Nephron progenitor cell (in vitro differentiated cells): Measurements from ENCODE around the gene CARD14.
A peak's percentile ranks its signal among the peaks of the same experiment; 100 is the strongest.

ENCODE experiments used
- DNase-seq: peaks from one replicate; pipeline ENCODE4 v3.0.0; 2021
- H3K27ac Mint-ChIP-seq: 2 replicates; pipeline ENCODE4 v1.8.0; 2021; ENCODE audit warnings: mild to moderate bottlenecking, moderate library complexity, mixed read lengths
- H3K27me3 Mint-ChIP-seq: 2 replicates; pipeline ENCODE4 v1.8.0; 2021; ENCODE audit warnings: mild to moderate bottlenecking, low read depth, mixed read lengths; ENCODE audit not compliant: poor library complexity
- H3K36me3 Mint-ChIP-seq: 2 replicates; pipeline ENCODE4 v1.8.0; 2021; ENCODE audit warnings: low read depth, mixed read lengths
- H3K4me1 Mint-ChIP-seq: 2 replicates; pipeline ENCODE4 v1.8.0; 2021; ENCODE audit warnings: mixed read lengths
- H3K4me3 Mint-ChIP-seq: 2 replicates; pipeline ENCODE4 v1.8.0; 2021; ENCODE audit warnings: mild to moderate bottlenecking, moderate library complexity, mixed read lengths
- H3K9me3 Mint-ChIP-seq: 2 replicates; pipeline ENCODE4 v1.8.0; 2021; ENCODE audit warnings: mild to moderate bottlenecking, moderate library complexity, mixed read lengths
- CTCF ChIP-seq: fragments of 200-600 bp; sonication (generic); IDR thresholded peaks from 2 replicates; pipeline ENCODE4 v1.5.0; 2021; ENCODE audit warnings: antibody characterized with exemption

The CARD14 gene

GRCh38 chr17:80219013-80219762, 49.4 kb downstream of the CARD14 start:
- Mint-ChIP-seq H3K4me3 (peak overlapping the region; percentile 90), H3K9me3 (no peaks in the 10 kb centered on the region), H3K27ac (peak overlapping the region; percentile 88), H3K4me1 (peaks cover 38% of the 10 kb centered on the region), H3K27me3 (peaks cover 5% of the 10 kb centered on the region), H3K36me3 (peaks cover 27% of the 10 kb centered on the region)
- no peak for TF ChIP-seq CTCF
- no peak for DNase-seq

GRCh38 chr17:80219763-80220053, 49.9 kb downstream of the CARD14 start:
- H3K27me3 Mint-ChIP-seq = peaks cover 5% of the 10 kb centered on the region
- H3K4me1 Mint-ChIP-seq = peaks cover 43% of the 10 kb centered on the region
- H3K27ac Mint-ChIP-seq = peak overlapping the region; percentile 88
- no peak for DNase-seq
- no peaks in the 10 kb centered on the region for H3K9me3 Mint-ChIP-seq
- peaks cover 31% of the 10 kb centered on the region for H3K36me3 Mint-ChIP-seq
- no peak for TF ChIP-seq CTCF
- H3K4me3 Mint-ChIP-seq = peak overlapping the region; percentile 90

- TF ChIP-seq CTCF = no peak
- H3K27me3 Mint-ChIP-seq = peaks cover 5% of the 10 kb centered on the region
- H3K4me3 Mint-ChIP-seq = peak within 1 kb of the TSS; percentile 90
- DNase-seq = peak; percentile 97
- H3K27ac Mint-ChIP-seq = peak within 1 kb of the TSS; percentile 88
- H3K36me3 Mint-ChIP-seq = peaks cover 31% of the 10 kb centered on the region
- no peaks in the 10 kb centered on the region for H3K9me3 Mint-ChIP-seq
- peaks cover 43% of the 10 kb centered on the region for H3K4me1 Mint-ChIP-seq
These were observed 50.4 kb downstream of the CARD14 start, which contains the start of the genes SGSH and SLC26A11 for GRCh38 chr17:80220054-80220735. Gene SGSH (minus strand): TSS chr17:80220333. CDS start chr17:80220313, 20 bp downstream. Gene SLC26A11 (plus strand): TSS chr17:80220427. CDS start chr17:80221561, 1,134 bp downstream.

- no peaks in the 10 kb centered on the region for H3K9me3 Mint-ChIP-seq
- H3K27ac Mint-ChIP-seq = no peak overlapping the region
- peak; percentile 61 for DNase-seq
- H3K36me3 Mint-ChIP-seq = peaks cover 28% of the 10 kb centered on the region
- peak overlapping the region; percentile 88 for H3K4me3 Mint-ChIP-seq
- H3K27me3 Mint-ChIP-seq = peaks cover 5% of the 10 kb centered on the region
- peaks cover 43% of the 10 kb centered on the region for H3K4me1 Mint-ChIP-seq
- TF ChIP-seq CTCF = no peak
These were observed 50.9 kb downstream of the CARD14 start for GRCh38 chr17:80220736-80221215.

- no peak for TF ChIP-seq CTCF
- Mint-ChIP-seq H3K4me3 (peak overlapping the region; percentile 88), H3K9me3 (no peaks in the 10 kb centered on the region), H3K27ac (no peak overlapping the region), H3K36me3 (peaks cover 21% of the 10 kb centered on the region), H3K27me3 (peaks cover 5% of the 10 kb centered on the region), H3K4me1 (peaks cover 43% of the 10 kb centered on the region)
- no peak for DNase-seq
These were observed 51.7 kb downstream of the CARD14 start for GRCh38 chr17:80221351-80222105.
